Left renal pelvis (tissue), 4 donors: Measurements from ENCODE around the gene ATAD2B. TPM values are rescaled to one million over a fixed set of nuclear protein-coding genes. Genes with fewer than 3 reads are reported as not detected.

Experiments used
- DNase-seq, 4 donors: peaks; one replicate each; pipeline ENCODE4 v3.0.0-alpha.2; 2013; ENCODE audit warnings: low read depth in 4 of 4, low spot score in 3 of 4
- polyA plus RNA-seq, 4 donors: library from polyadenylated mRNA; unstranded; fragments of 120-200 nt; gene quantifications; one replicate each; pipeline ENCODE4 v1.2.1, GENCODE V29; 2013; ENCODE audit not compliant: insufficient read length in 4 of 4

The ATAD2B gene
- polyA plus RNA-seq, 4 donors, result 15.7 to 23.6 (median 20.9) TPM

- no peak for DNase-seq
Observed at GRCh38 chr2:23838996-23839395, 87.9 kb downstream of the ATAD2B start.

- no peak for DNase-seq
Observed at GRCh38 chr2:23838581-23838980, 88.3 kb downstream of the ATAD2B start.

GRCh38 chr2:23837871-23838270 is 89.1 kb downstream of the ATAD2B start:
- DNase-seq, result no peak

GRCh38 chr2:23836971-23837565 is 89.9 kb downstream of the ATAD2B start:
- DNase-seq, result no peak

- no peak for DNase-seq
Observed at GRCh38 chr2:23836505-23836904, 90.4 kb downstream of the ATAD2B start.

GRCh38 chr2:23835988-23836387 is 90.9 kb downstream of the ATAD2B start:
- no peak for DNase-seq

- DNase-seq, result no peak
Observed at GRCh38 chr2:23835423-23835822, 91.5 kb downstream of the ATAD2B start.

- no peak for DNase-seq
Observed at GRCh38 chr2:23828986-23829385, 97.9 kb downstream of the ATAD2B start.

- no peak for DNase-seq
Observed at GRCh38 chr2:23828256-23828980, 98.5 kb downstream of the ATAD2B start.

- no peak for DNase-seq
Observed at GRCh38 chr2:23827287-23827686, 99.6 kb downstream of the ATAD2B start.

- DNase-seq, result no peak
Observed at GRCh38 chr2:23826771-23827170, 100.2 kb downstream of the ATAD2B start.

GRCh38 chr2:23826040-23826439 is 100.9 kb downstream of the ATAD2B start:
- no peak for DNase-seq

- DNase-seq, result peak in 3 of 4 donors; percentile 28 to 40 (median 30)
Observed at GRCh38 chr2:23824777-23825212, 102.1 kb downstream of the ATAD2B start.

GRCh38 chr2:23823863-23824262 is 103.1 kb downstream of the ATAD2B start:
- no peak for DNase-seq

- no peak for DNase-seq
Observed at GRCh38 chr2:23814963-23815362, 112.0 kb downstream of the ATAD2B start.

GRCh38 chr2:23813438-23813837 is 113.5 kb downstream of the ATAD2B start:
- DNase-seq, result no peak

- no peak for DNase-seq
Observed at GRCh38 chr2:23809150-23809549, 117.8 kb downstream of the ATAD2B start.

- no peak for DNase-seq
Observed at GRCh38 chr2:23806665-23807249, 120.2 kb downstream of the ATAD2B start.

GRCh38 chr2:23806201-23806600 is 120.7 kb downstream of the ATAD2B start:
- DNase-seq, result no peak

- no peak for DNase-seq
Observed at GRCh38 chr2:23803965-23804542, 122.9 kb downstream of the ATAD2B start.

GRCh38 chr2:23803264-23803964 is 123.5 kb downstream of the ATAD2B start:
- no peak for DNase-seq
